Gastrocnemius medialis (tissue), 4 donors: ENCODE measurements around the gene TMEM164. TPM values are rescaled to one million over a fixed set of nuclear protein-coding genes. Genes with fewer than 3 reads are reported as not detected.
"Not testable (repeated sequence)": the region's sequence is repeated elsewhere in the genome, so short reads cannot be mapped to it uniquely, and the experiment has no call there.

ENCODE experiments used
- ATAC-seq, 2 donors: fragments of 150-250 bp; one replicate each; pipeline ENCODE4 v1.9.1; 2016
- DNase-seq, 2 donors: peaks; one replicate each; pipeline ENCODE4 v3.0.0-alpha.2; 2019
- H3K27ac ChIP-seq, 4 donors: fragments of 200-600 bp; sonication (generic); 1 replicate in 1 of 4; 2 replicates in 3 of 4; pipeline ENCODE4 v1.5.1; 2016 to 2018; ENCODE audit warnings: mild to moderate bottlenecking in 2 of 4, moderate library complexity in 1 of 4
- H3K27me3 ChIP-seq, 3 donors: fragments of 200-600 bp; sonication (generic) in 2 of 3; 1 replicate in 1 of 3; 2 replicates in 2 of 3; pipeline versions ENCODE4 v1.5.1 to v1.6.0; 2016 to 2019; ENCODE audit warnings: mild to moderate bottlenecking in 1 of 3, moderate library complexity in 1 of 3
- H3K36me3 ChIP-seq, 2 donors: fragments of 200-600 bp; sonication (generic) in 1 of 2; one replicate each; pipeline ENCODE4 v1.5.1; 2017 to 2018
- H3K4me1 ChIP-seq, 2 donors: fragments of 200-600 bp; sonication (generic) in 1 of 2; one replicate each; pipeline ENCODE4 v1.5.1; 2016 to 2017; ENCODE audit warnings: mild to moderate bottlenecking in 2 of 2
- H3K4me3 ChIP-seq, 4 donors: fragments of 200-600 bp; sonication (generic) in 3 of 4; 1 replicate in 1 of 4; 2 replicates in 3 of 4; pipeline ENCODE4 v1.5.1; 2016 to 2019; ENCODE audit warnings: mild to moderate bottlenecking in 2 of 4
- H3K9me3 ChIP-seq, 3 donors: fragments of 200-600 bp; sonication (generic) in 2 of 3; 1 replicate in 1 of 3; 2 replicates in 2 of 3; pipeline ENCODE4 v1.5.1; 2016 to 2019
- CTCF ChIP-seq, 5 experiments: fragments of 450-650 bp in 3 of 5; fragments of 200-600 bp in 2 of 5; sonication (generic) in 2 of 5; IDR thresholded peaks in 4 of 5; conservative IDR thresholded peaks in 1 of 5; 1 replicate in 4 of 5; 2 replicates in 1 of 5; pipeline ENCODE4 v1.5.1; 2016 to 2019; ENCODE audit warnings: antibody characterized with exemption in 5 of 5, mild to moderate bottlenecking in 3 of 5, moderate library complexity in 3 of 5
- POLR2A ChIP-seq, 2 donors: fragments of 450-650 bp; IDR thresholded peaks; one replicate each; pipeline ENCODE4 v1.6.1; 2017; ENCODE audit warnings: antibody characterized with exemption in 2 of 2, mild to moderate bottlenecking in 2 of 2, moderate library complexity in 2 of 2
- in situ Hi-C, 4 donors: fragments of 200-750 bp; cut with MboI; loops; one replicate each; pipeline versions ENCODE4 v1.15.0 to v1.8.0; 2017; ENCODE audit warnings: low sequenced_read_pairs in 4 of 4
- intact Hi-C: fragments of 100-400 bp; cut with DNase I; formaldehyde crosslinking; loops from one replicate; pipeline ENCODE4 v1.15.1; 2023; ENCODE audit warnings: low total_unique reads
- total RNA-seq, 4 donors: library from RNA; depleted of rRNA; stranded (reverse); fragments of >200 nt; gene quantifications; one replicate each; pipeline versions ENCODE4 v1.1.0 to v1.2.3, GENCODE V29; 2016

The TMEM164 gene
- total RNA-seq, 4 donors from 2014 or later, result 40.1 to 61.2 (median 47.3) TPM

GRCh38 chrX:109959356-109959871 lies 43.5 kb upstream of the TMEM164 start:
- Histone ChIP-seq H3K36me3 (no peaks in the 10 kb centered on the region), H3K27me3 (no peaks in the 10 kb centered on the region), H3K27ac (no peak overlapping the region), H3K4me3 (no peak overlapping the region), H3K4me1 (no peaks in the 10 kb centered on the region), H3K9me3 (no peaks in the 10 kb centered on the region)
- intact Hi-C loops, result loop anchor here (5.0 kb wide), 1 partner anchor 38 kb away; no protein-coding TSS in a partner anchor
- TF ChIP-seq POLR2A (IDR thresholded peaks at IDR 0.05) (no peak), CTCF (IDR thresholded peaks at IDR 0.05 in 4 of 5, conservative IDR thresholded peaks at IDR 0.05 in 1 of 5) (no peak)
- in situ Hi-C loops, result no loop called here
- no peak for DNase-seq
- peak in 1 of 2 donors; percentile 58 for ATAC-seq

GRCh38 chrX:109964390-109964789 lies 38.5 kb upstream of the TMEM164 start:
- Histone ChIP-seq H3K27me3 (no peaks in the 10 kb centered on the region), H3K4me1 (no peaks in the 10 kb centered on the region), H3K4me3 (no peak overlapping the region), H3K36me3 (no peaks in the 10 kb centered on the region), H3K27ac (no peak overlapping the region), H3K9me3 (no peaks in the 10 kb centered on the region)
- no peak for ATAC-seq
- no peak for DNase-seq
- intact Hi-C loops (no loop called here), in situ Hi-C loops (no loop called here)
- TF ChIP-seq CTCF (IDR thresholded peaks at IDR 0.05 in 4 of 5, conservative IDR thresholded peaks at IDR 0.05 in 1 of 5) (no peak), POLR2A (IDR thresholded peaks at IDR 0.05) (no peak)

GRCh38 chrX:109966246-109966645 lies 36.7 kb upstream of the TMEM164 start:
- Histone ChIP-seq H3K27ac (no peak overlapping the region), H3K9me3 (no peaks in the 10 kb centered on the region), H3K4me1 (no peaks in the 10 kb centered on the region), H3K27me3 (no peaks in the 10 kb centered on the region), H3K36me3 (no peaks in the 10 kb centered on the region), H3K4me3 (no peak overlapping the region)
- intact Hi-C loops, result no loop called here
- ATAC-seq, result no peak
- no peak for TF ChIP-seq POLR2A (IDR thresholded peaks at IDR 0.05)
- DNase-seq, result no peak
- in situ Hi-C loops, result no loop called here

GRCh38 chrX:109967156-109967555 lies 35.8 kb upstream of the TMEM164 start:
- TF ChIP-seq POLR2A (IDR thresholded peaks at IDR 0.05), result no peak
- TF ChIP-seq CTCF (IDR thresholded peaks at IDR 0.05 in 4 of 5, conservative IDR thresholded peaks at IDR 0.05 in 1 of 5), result no peak
- Histone ChIP-seq H3K4me1 (no peaks in the 10 kb centered on the region), H3K9me3 (no peaks in the 10 kb centered on the region), H3K27me3 (no peaks in the 10 kb centered on the region), H3K36me3 (no peaks in the 10 kb centered on the region), H3K4me3 (no peak overlapping the region), H3K27ac (no peak overlapping the region)
- in situ Hi-C loops, result no loop called here
- ATAC-seq (no peak), DNase-seq (no peak)
- intact Hi-C loops, result no loop called here

GRCh38 chrX:109970841-109971240 lies 32.1 kb upstream of the TMEM164 start:
- ATAC-seq, H3K27me3 ChIP-seq, H3K36me3 ChIP-seq, H3K27ac ChIP-seq, H3K9me3 ChIP-seq, in situ Hi-C loops, H3K4me1 ChIP-seq, DNase-seq, intact Hi-C loops, H3K4me3 ChIP-seq: not testable (repeated sequence)
